Gastroesophageal sphincter (tissue), 4 donors: ENCODE measurements around the gene TGFB1. TPM values are rescaled to one million over a fixed set of nuclear protein-coding genes. Genes with fewer than 3 reads are reported as not detected.
"Not testable (repeated sequence)": the region's sequence is repeated elsewhere in the genome, so short reads cannot be mapped to it uniquely, and the experiment has no call there.

Experiments used
- ATAC-seq: fragments of 150-250 bp; one replicate; pipeline ENCODE4 v1.9.1; 2016; ENCODE audit warnings: mild to moderate bottlenecking, moderate library complexity
- H3K27ac ChIP-seq, 4 donors: fragments of 200-600 bp; sonication (generic) in 3 of 4; 1 replicate in 3 of 4; 2 replicates in 1 of 4; pipeline ENCODE4 v1.5.1; 2016 to 2019
- H3K27me3 ChIP-seq: fragments of 200-600 bp; sonication (generic); one replicate; pipeline ENCODE4 v1.5.1; 2019
- H3K36me3 ChIP-seq, 2 donors: fragments of 200-600 bp; sonication (generic); one replicate each; pipeline ENCODE4 v1.5.1; 2019; ENCODE audit warnings: control low read depth in 1 of 2
- H3K4me1 ChIP-seq, 3 donors: fragments of 200-600 bp; sonication (generic); 1 replicate in 2 of 3; 2 replicates in 1 of 3; pipeline ENCODE4 v1.5.1; 2016 to 2019; ENCODE audit warnings: control low read depth in 2 of 3
- H3K4me3 ChIP-seq, 2 donors: fragments of 200-600 bp; sonication (generic); one replicate each; pipeline ENCODE4 v1.5.1; 2019; ENCODE audit warnings: mild to moderate bottlenecking in 1 of 2, moderate library complexity in 1 of 2
- H3K9me3 ChIP-seq, 3 donors: fragments of 200-600 bp; sonication (generic); one replicate each; pipeline ENCODE4 v1.5.1; 2017 to 2019; ENCODE audit warnings: control low read depth in 2 of 3
- EP300 ChIP-seq: sonication (generic); formaldehyde crosslinking; IDR thresholded peaks from one replicate; pipeline ENCODE4 v1.6.1; 2017; ENCODE audit warnings: antibody characterized with exemption, mild to moderate bottlenecking
- POLR2A ChIP-seq, 2 donors: fragments of 450-650 bp; IDR thresholded peaks; one replicate each; pipeline ENCODE4 v1.6.1; 2017; ENCODE audit warnings: antibody characterized with exemption in 2 of 2, mild to moderate bottlenecking in 2 of 2, moderate library complexity in 1 of 2
- POLR2AphosphoS5 ChIP-seq: sonication (generic); formaldehyde crosslinking; IDR thresholded peaks from one replicate; pipeline ENCODE4 v1.6.1; 2017; ENCODE audit warnings: antibody characterized with exemption
- WGBS, 2 donors: methylation state at CpG; one replicate each; pipeline ENCODE4 v1.1.5; 2018; ENCODE audit warnings: low coverage in 1 of 2; 5-methylcytosine and 5-hydroxymethylcytosine counted together
- total RNA-seq, 4 donors: library from RNA; depleted of rRNA; stranded (reverse); fragments of >200 nt; gene quantifications; one replicate each; pipeline ENCODE4 v1.1.0, GENCODE V29; 2016
- TF ChIP-seq, protein P1 (sequence below), 4 experiments: fragments of 200-600 bp in 2 of 4; fragments of 450-650 bp in 2 of 4; sonication (generic) in 1 of 4; IDR thresholded peaks; one replicate each; pipeline ENCODE4 v1.5.1; 2017 to 2019; ENCODE audit warnings: antibody characterized with exemption in 4 of 4, mild to moderate bottlenecking in 2 of 4, moderate library complexity in 2 of 4

TGFB1 gene
- total RNA-seq, 4 donors from 2014 or later = 12.9 to 39.3 (median 22.1) TPM

DNA sequence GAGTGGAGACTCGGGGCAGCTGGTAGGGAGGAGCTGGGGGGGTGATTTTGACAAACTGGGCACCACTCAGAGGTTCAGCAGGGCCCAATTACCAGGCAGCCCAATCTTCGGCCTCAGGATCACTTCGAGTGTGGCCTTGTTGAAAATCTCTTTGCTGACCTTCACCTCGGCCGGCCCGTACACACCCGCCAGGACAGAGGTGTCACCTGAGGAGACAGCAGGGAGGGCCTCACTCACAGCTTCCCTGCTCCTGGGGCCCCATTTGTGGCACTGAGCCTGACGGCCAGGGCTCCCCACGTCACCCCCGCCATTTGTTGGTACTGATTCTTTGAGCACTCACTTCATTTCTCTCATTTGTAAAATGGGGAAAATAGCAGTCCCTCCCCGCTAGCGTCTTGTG lies 39.1 kb upstream of the TGFB1 start:
- no peak for ATAC-seq
- no peak for TF ChIP-seq POLR2AphosphoS5
- Histone ChIP-seq H3K27me3 (no peaks in the 10 kb centered on the region), H3K4me3 (no peak overlapping the region), H3K27ac (no peak overlapping the region), H3K4me1 (peaks cover 0 to 21% (median 7%) of the 10 kb centered on the region in 3 donors), H3K36me3 (peaks cover 0 to 45% of the 10 kb centered on the region in 2 donors), H3K9me3 (no peaks in the 10 kb centered on the region)
- WGBS, 2 donors = 66 to 87% methylated on average over 5 to 8 of the region's 12 CpGs

GRCh38 chr19:41391618-41392017 lies 37.9 kb upstream of the TGFB1 start:
- WGBS, 2 donors = no CpG with 5 or more reads among the region's 11 CpGs

GRCh38 chr19:41386442-41386841 lies 32.7 kb upstream of the TGFB1 start:
- no peak overlapping the region for H3K27ac ChIP-seq
- ATAC-seq = peak; percentile 55
- no peaks in the 10 kb centered on the region for H3K9me3 ChIP-seq
- WGBS, 2 donors = 60% methylated on average over 1 of the region's 13 CpGs; no CpG with 5 or more reads in 1 of the 2 donors
- H3K4me1 ChIP-seq = no peaks in the 10 kb centered on the region
- no peaks in the 10 kb centered on the region for H3K27me3 ChIP-seq
- H3K4me3 ChIP-seq = no peak overlapping the region
- no peak for TF ChIP-seq POLR2AphosphoS5
- TF ChIP-seq, protein P1, sequence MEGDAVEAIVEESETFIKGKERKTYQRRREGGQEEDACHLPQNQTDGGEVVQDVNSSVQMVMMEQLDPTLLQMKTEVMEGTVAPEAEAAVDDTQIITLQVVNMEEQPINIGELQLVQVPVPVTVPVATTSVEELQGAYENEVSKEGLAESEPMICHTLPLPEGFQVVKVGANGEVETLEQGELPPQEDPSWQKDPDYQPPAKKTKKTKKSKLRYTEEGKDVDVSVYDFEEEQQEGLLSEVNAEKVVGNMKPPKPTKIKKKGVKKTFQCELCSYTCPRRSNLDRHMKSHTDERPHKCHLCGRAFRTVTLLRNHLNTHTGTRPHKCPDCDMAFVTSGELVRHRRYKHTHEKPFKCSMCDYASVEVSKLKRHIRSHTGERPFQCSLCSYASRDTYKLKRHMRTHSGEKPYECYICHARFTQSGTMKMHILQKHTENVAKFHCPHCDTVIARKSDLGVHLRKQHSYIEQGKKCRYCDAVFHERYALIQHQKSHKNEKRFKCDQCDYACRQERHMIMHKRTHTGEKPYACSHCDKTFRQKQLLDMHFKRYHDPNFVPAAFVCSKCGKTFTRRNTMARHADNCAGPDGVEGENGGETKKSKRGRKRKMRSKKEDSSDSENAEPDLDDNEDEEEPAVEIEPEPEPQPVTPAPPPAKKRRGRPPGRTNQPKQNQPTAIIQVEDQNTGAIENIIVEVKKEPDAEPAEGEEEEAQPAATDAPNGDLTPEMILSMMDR (IDR thresholded peaks at IDR 0.05) = no peak
- no peak for TF ChIP-seq POLR2A (IDR thresholded peaks at IDR 0.05)
- no peak for TF ChIP-seq EP300
- peaks cover 0 to 92% of the 10 kb centered on the region in 2 donors for H3K36me3 ChIP-seq

More at GRCh38 chr19:41391618-41392017, 37.9 kb upstream of the TGFB1 start:
- no peak overlapping the region for H3K4me3 ChIP-seq
- H3K4me1 ChIP-seq = peaks cover 0 to 16% (median 2%) of the 10 kb centered on the region in 3 donors
- peaks cover 0 to 56% of the 10 kb centered on the region in 2 donors for H3K36me3 ChIP-seq
- TF ChIP-seq POLR2A (IDR thresholded peaks at IDR 0.05) (no peak), EP300 (no peak), POLR2AphosphoS5 (no peak)
- TF ChIP-seq, protein P1 (IDR thresholded peaks at IDR 0.05) = no peak
- H3K9me3 ChIP-seq = no peaks in the 10 kb centered on the region
- no peaks in the 10 kb centered on the region for H3K27me3 ChIP-seq
- no peak overlapping the region for H3K27ac ChIP-seq
- no peak for ATAC-seq

DNA sequence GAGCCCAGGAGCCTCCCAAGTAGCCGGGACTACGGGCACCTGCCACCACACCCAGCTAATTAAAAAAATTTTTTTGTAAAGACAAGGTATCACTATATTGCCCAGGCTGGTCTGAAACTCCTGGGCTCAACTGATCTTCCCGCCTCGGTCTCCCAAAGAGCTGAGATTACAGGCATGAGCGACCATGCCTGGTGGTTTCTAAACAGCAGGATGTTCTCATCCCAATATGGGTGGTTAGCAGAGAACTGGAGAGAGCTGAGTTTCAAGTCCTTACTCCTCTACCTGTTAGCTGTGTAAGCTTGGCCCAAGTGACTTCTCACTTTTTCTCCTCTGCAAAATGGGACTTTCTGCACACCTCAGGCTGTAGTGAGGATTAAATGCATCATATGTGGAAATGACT lies 30.6 kb upstream of the TGFB1 start:
- Histone ChIP-seq H3K36me3 (peaks cover 0 to 76% of the 10 kb centered on the region in 2 donors), H3K27me3 (no peaks in the 10 kb centered on the region), H3K9me3 (no peaks in the 10 kb centered on the region), H3K4me3 (no peak overlapping the region), H3K27ac (no peak overlapping the region), H3K4me1 (no peaks in the 10 kb centered on the region)
- TF ChIP-seq, protein P1 (IDR thresholded peaks at IDR 0.05) = no peak
- TF ChIP-seq EP300 (no peak), POLR2AphosphoS5 (no peak), POLR2A (IDR thresholded peaks at IDR 0.05) (no peak)
- 94% methylated on average over 5 of the region's 5 CpGs; no CpG with 5 or more reads in 1 of the 2 donors for WGBS, 2 donors
- no peak for ATAC-seq

DNA sequence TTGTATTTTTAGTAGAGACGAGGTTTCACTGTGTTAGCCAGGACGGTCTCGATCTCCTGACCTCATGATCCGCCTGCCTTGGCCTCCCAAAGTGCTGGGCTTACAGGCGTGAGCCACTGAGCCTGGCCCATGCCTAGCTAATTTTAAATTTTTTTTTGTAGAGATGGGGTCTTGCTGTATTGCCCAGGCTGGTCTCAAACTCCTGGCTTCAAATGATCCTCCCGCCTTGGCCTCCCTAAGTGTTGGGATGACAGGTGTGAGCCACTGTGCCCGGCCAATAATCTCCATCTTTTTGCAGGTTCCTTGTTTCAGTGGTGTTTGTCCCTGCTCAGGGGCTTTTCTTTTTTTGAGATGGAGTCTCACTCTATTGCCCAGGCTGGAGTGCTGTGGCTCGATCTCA lies 27.8 kb upstream of the TGFB1 start:
- H3K4me1 ChIP-seq, H3K4me3 ChIP-seq, ATAC-seq, H3K27ac ChIP-seq, H3K9me3 ChIP-seq, H3K27me3 ChIP-seq: not testable (repeated sequence)
- H3K36me3 ChIP-seq = peaks cover 0 to 49% of the 10 kb centered on the region in 2 donors
- 100% methylated on average over 8 of the region's 8 CpGs; no CpG with 5 or more reads in 1 of the 2 donors for WGBS, 2 donors

DNA sequence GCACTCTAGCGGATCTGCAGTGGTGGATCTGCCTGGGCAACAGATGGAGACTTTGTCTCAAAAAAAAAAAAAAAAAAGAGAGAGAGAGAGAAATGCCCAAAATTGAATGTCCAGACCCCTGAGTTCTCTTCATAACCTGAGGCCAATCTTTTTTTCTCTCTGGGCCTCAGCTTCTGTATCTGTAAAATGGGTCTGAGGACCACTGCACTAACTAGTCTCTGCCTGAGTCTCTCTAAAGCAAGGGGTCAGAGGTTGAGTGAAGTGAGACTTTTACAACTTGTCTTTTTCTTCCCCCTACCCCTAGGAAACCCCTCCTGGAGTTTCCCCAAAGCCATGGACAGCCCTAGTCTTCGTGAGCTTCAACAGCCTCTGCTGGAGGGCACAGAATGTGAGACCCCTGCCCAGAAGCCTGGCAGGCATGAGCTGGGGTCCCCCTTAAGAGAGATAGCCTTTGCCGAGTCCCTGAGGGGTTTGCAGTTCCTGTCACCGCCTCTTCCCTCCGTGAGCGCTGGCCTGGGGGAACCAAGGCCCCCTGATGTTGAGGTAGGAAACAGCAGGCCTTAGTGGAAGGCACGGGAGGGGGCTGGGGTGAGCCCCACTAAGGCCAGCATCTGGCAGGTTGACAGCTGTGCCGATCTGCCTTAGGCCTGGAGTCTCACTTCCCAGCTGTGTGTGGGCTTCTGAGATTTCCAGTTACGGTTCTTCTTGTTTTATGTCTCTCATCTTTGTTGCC lies 24.4 kb upstream of the TGFB1 start:
- peaks cover 0 to 33% (median 12%) of the 10 kb centered on the region in 3 donors for H3K4me1 ChIP-seq
- no peak for ATAC-seq
- 100% methylated on average over 1 of the region's 9 CpGs for WGBS, 2 donors
- TF ChIP-seq EP300 (no peak), POLR2AphosphoS5 (no peak), POLR2A (IDR thresholded peaks at IDR 0.05) (no peak)
- TF ChIP-seq, protein P1 (IDR thresholded peaks at IDR 0.05) = no peak
- H3K9me3 ChIP-seq = no peaks in the 10 kb centered on the region
- no peak overlapping the region for H3K4me3 ChIP-seq
- no peaks in the 10 kb centered on the region for H3K27me3 ChIP-seq
- H3K27ac ChIP-seq = peak overlapping the region in 2 of 4 donors; percentile 7 to 19
- H3K36me3 ChIP-seq = peaks cover 0 to 16% of the 10 kb centered on the region in 2 donors
